Measurements from ENCODE around the gene REEP3.

GRCh38 chr10:63622097-63622496 lies 100.9 kb downstream of the REEP3 start:
- TF ChIP-seq POLR2A (IDR thresholded peaks at IDR 0.05) = no peak
- TF ChIP-seq, protein P1, sequence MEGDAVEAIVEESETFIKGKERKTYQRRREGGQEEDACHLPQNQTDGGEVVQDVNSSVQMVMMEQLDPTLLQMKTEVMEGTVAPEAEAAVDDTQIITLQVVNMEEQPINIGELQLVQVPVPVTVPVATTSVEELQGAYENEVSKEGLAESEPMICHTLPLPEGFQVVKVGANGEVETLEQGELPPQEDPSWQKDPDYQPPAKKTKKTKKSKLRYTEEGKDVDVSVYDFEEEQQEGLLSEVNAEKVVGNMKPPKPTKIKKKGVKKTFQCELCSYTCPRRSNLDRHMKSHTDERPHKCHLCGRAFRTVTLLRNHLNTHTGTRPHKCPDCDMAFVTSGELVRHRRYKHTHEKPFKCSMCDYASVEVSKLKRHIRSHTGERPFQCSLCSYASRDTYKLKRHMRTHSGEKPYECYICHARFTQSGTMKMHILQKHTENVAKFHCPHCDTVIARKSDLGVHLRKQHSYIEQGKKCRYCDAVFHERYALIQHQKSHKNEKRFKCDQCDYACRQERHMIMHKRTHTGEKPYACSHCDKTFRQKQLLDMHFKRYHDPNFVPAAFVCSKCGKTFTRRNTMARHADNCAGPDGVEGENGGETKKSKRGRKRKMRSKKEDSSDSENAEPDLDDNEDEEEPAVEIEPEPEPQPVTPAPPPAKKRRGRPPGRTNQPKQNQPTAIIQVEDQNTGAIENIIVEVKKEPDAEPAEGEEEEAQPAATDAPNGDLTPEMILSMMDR (IDR thresholded peaks at IDR 0.05) = no peak
